Measurements from ENCODE around the gene PRODH2. TPM values are rescaled to one million over a fixed set of nuclear protein-coding genes. Genes with fewer than 3 reads are reported as not detected.
"Not testable (repeated sequence)": the region's sequence is repeated elsewhere in the genome, so short reads cannot be mapped to it uniquely, and the experiment has no call there.

Gene PRODH2
- total RNA-seq, 1 experiment from 2014 or later: not detected

GRCh38 chr19:35781650-35782049 lies 31.0 kb downstream of the PRODH2 start:
- DNase-seq (ENCODE audit: low spot score): no peak

GRCh38 chr19:35780717-35781116 lies 31.9 kb downstream of the PRODH2 start:
- DNase-seq (ENCODE audit: low spot score): no peak

GRCh38 chr19:35780058-35780457 lies 32.6 kb downstream of the PRODH2 start:
- no peak for DNase-seq (ENCODE audit: low spot score)

- DNase-seq (ENCODE audit: low spot score): no peak
These were observed 33.6 kb downstream of the PRODH2 start for GRCh38 chr19:35779033-35779432.

- no peak for DNase-seq (ENCODE audit: low spot score)
These were observed 34.7 kb downstream of the PRODH2 start for GRCh38 chr19:35777961-35778360.

GRCh38 chr19:35777086-35777841 lies 35.4 kb downstream of the PRODH2 start:
- DNase-seq (ENCODE audit: low spot score): no peak

GRCh38 chr19:35776102-35776788 lies 36.4 kb downstream of the PRODH2 start:
- DNase-seq (ENCODE audit: low spot score): no peak

GRCh38 chr19:35775298-35776101 lies 37.1 kb downstream of the PRODH2 start, which contains the start of gene ARHGAP33:
TSS of gene ARHGAP33 (plus strand) at chr19:35775564. CDS start at chr19:35775659, 95 bp downstream.
- peak; percentile 95 for DNase-seq (ENCODE audit: low spot score)

- no peak for DNase-seq (ENCODE audit: low spot score)
These were observed 37.7 kb downstream of the PRODH2 start for GRCh38 chr19:35775046-35775297.

- no peak for DNase-seq (ENCODE audit: low spot score)
These were observed 38.2 kb downstream of the PRODH2 start for GRCh38 chr19:35774274-35775045.

- no peak for DNase-seq (ENCODE audit: low spot score)
These were observed 39.4 kb downstream of the PRODH2 start for GRCh38 chr19:35773020-35773806.

GRCh38 chr19:35772362-35772761 lies 40.3 kb downstream of the PRODH2 start:
- not testable (repeated sequence) for DNase-seq (ENCODE audit: low spot score)

- DNase-seq (ENCODE audit: low spot score): no peak
These were observed 44.6 kb downstream of the PRODH2 start for GRCh38 chr19:35768082-35768421.

- DNase-seq (ENCODE audit: low spot score): no peak
These were observed 45.2 kb downstream of the PRODH2 start for GRCh38 chr19:35767288-35768081.

GRCh38 chr19:35766571-35767104 lies 46.0 kb downstream of the PRODH2 start:
- DNase-seq (ENCODE audit: low spot score): no peak

GRCh38 chr19:35764432-35765315 lies 48.0 kb downstream of the PRODH2 start:
- no peak for DNase-seq (ENCODE audit: low spot score)

- DNase-seq (ENCODE audit: low spot score): no peak
These were observed 51.8 kb downstream of the PRODH2 start for GRCh38 chr19:35760711-35761349.

- DNase-seq (ENCODE audit: low spot score): no peak
These were observed 52.9 kb downstream of the PRODH2 start for GRCh38 chr19:35759697-35760096.
